ENCODE data around the gene LRRC61.

LRRC61 gene

DNA sequence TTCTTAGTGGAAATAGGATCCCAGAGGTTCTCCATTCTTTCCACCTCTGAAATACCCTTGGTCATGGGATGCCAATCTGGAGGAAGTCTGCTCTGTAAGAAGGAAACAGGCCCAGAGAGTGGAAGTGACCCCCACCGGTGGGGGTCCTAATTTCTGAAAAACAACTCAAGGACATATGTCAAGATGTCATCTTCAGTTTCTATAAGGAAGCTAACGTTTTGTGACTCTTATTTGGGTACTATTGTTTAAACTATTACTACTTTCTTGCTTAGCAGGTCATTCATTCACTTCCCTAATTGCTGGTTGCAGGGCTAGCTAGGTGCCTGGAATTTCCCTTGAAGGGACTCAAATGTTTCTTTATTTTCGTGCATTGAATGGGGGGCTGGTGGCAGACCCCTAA, 54.0 kb downstream of the LRRC61 start:
- no peak overlapping the region for H3K4me3 ChIP-seq (replicated peaks; ENCODE audit: low read depth, low read length)
- TF ChIP-seq, protein P1, sequence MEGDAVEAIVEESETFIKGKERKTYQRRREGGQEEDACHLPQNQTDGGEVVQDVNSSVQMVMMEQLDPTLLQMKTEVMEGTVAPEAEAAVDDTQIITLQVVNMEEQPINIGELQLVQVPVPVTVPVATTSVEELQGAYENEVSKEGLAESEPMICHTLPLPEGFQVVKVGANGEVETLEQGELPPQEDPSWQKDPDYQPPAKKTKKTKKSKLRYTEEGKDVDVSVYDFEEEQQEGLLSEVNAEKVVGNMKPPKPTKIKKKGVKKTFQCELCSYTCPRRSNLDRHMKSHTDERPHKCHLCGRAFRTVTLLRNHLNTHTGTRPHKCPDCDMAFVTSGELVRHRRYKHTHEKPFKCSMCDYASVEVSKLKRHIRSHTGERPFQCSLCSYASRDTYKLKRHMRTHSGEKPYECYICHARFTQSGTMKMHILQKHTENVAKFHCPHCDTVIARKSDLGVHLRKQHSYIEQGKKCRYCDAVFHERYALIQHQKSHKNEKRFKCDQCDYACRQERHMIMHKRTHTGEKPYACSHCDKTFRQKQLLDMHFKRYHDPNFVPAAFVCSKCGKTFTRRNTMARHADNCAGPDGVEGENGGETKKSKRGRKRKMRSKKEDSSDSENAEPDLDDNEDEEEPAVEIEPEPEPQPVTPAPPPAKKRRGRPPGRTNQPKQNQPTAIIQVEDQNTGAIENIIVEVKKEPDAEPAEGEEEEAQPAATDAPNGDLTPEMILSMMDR (IDR thresholded peaks at IDR 0.05; ENCODE audit: low read length, missing control alignments) = no peak
- DNase-seq (ENCODE audit: low read depth) = no peak

GRCh38 chr7:150377635-150378034, 54.5 kb downstream of the LRRC61 start:
- H3K4me3 ChIP-seq (replicated peaks; ENCODE audit: low read depth, low read length) = no peak overlapping the region

DNA sequence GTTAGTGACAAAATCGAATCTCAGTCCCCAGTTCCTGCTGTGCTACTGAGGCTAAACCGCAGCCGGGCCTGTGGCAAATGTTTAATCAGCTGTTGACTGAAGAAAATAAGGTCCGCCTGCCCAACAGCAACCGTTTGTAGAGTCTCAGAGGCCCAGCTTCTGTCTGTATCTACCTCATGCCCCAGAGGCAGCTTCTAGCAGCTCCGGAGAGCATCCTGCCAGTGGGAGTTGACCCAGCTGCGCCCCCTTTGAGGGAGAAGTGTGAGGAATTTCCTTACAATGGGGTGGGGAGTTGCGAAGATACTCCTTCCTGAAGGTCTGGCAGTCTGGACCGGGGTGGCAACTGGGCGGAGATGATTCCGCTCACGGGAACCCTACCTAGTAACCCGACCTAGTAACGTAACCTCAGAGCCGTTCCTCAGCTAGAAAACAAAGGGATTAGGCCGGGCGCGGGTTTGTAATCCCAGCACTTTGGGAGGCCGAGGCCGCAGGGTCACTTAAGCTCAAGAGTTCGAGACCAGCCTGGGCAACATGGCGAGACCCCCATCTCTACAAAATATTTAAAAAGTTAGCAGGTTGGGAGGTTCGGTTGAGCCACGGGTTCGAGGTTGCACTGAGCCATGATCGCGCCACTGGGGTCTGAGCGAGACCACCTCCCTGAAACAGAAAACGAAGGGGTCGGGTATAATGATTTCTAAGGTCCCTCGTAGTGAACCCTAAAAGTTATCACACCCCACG, 55.1 kb downstream of the LRRC61 start:
- TF ChIP-seq, protein P1 (IDR thresholded peaks at IDR 0.05; ENCODE audit: low read length, missing control alignments) = peak; percentile 20
- peak; percentile 78 for DNase-seq (ENCODE audit: low read depth)
- peak overlapping the region; percentile 67 for H3K4me3 ChIP-seq (replicated peaks; ENCODE audit: low read depth, low read length)

More at GRCh38 chr7:150377635-150378034, 54.5 kb downstream of the LRRC61 start:
- TF ChIP-seq, protein P1 (IDR thresholded peaks at IDR 0.05; ENCODE audit: low read length, missing control alignments) = no peak
- DNase-seq (ENCODE audit: low read depth) = no peak

DNA sequence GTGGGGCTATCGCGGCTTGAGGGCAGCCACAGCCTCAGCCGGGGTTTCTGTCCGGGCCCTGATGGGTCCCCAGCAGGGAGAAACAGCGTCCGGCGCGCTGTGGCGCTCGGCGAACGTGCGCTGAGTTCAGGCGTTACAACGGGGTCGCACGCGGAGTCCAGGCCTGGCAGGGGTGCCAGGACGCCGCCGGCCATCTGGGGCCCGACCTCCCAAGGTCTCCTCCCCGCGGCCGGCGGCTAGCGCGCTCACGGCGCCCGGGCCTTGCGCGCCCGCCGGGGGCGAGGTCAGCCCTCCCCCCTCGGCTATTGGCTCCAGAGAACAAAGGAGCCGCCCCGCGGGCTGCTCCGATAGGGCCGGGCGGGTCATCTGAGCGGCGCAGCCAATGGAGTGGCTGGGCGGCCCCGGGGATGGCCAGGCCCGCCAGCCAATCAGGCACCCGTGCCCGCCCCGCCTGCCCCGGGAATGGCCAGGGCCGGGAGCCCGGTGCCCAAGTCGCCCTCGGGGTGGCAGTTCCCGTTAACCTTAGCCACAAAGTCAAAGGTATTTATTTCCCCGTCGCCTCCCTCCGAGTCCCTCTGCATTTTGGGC, 55.8 kb downstream of the LRRC61 start, which contains the start of gene ZNF775:
Gene ZNF775 (plus strand): TSS at position 478 of the 588 bp plus-strand sequence. CDS start 9,141 bp downstream, outside the sequence.
- DNase-seq (ENCODE audit: low read depth) = peak; percentile 91
- peak within 1 kb of the TSS; percentile 71 for H3K4me3 ChIP-seq (replicated peaks; ENCODE audit: low read depth, low read length)
- TF ChIP-seq, protein P1 (IDR thresholded peaks at IDR 0.05; ENCODE audit: low read length, missing control alignments) = no peak

DNA sequence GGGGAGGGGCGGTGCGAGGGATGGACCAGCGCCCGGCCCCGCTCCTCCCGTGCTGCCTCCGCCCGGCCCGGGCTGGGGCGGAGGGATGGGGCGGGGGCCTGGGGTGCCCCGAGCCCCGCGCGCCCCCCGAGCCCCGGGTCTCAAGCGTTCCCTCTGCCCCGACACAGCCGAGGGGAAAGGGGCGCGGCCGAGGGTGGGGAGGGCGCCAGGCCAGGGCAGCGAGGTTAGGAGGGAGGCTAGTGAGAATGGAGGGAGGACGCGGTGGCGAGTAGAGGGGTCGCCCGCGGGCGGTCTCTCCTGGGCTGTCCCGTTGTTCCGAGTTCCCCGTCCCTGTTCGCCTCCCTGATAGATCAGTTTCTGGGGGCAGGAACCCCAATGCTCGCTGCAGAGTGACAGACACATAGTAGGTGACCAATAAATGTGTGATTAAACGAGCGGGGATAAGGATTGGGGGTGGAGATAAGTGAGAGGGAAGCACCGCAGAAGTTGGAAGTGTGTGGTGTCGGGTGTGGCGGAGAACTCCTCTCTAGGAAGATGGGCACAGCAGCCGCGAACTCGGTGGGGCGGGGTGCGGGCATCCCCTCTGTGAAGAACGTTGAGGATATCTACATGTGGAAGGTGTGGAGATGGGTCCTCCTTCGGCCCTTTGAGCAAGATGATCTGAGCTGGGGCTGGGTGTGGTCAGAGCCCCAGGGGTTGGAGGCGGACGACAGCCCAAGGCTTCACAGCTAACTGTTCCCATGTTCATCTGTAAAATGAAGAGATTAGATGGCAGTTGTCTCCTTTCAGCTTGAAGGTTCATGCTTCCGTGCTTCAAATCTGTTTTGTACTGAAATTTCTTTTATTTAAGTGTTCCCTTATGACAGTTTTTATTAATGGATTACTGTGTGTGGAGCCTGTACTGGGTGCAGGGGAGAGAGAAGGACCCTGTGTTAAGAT, 56.6 kb downstream of the LRRC61 start:
- peak overlapping the region; percentile 71 for H3K4me3 ChIP-seq (replicated peaks; ENCODE audit: low read depth, low read length)
- no peak for DNase-seq (ENCODE audit: low read depth)
- TF ChIP-seq, protein P1 (IDR thresholded peaks at IDR 0.05; ENCODE audit: low read length, missing control alignments) = no peak

- TF ChIP-seq, protein P1 (IDR thresholded peaks at IDR 0.05; ENCODE audit: low read length, missing control alignments) = no peak
- H3K4me3 ChIP-seq (replicated peaks; ENCODE audit: low read depth, low read length) = peak overlapping the region; percentile 71
- no peak for DNase-seq (ENCODE audit: low read depth)
Observed at GRCh38 chr7:150380463-150380862, 57.3 kb downstream of the LRRC61 start.

Data from fibroblast of pulmonary artery (primary cell).